Esophagus squamous epithelium (tissue), 5 donors: ENCODE results near the gene FCHSD2. TPM values are rescaled to one million over a fixed set of nuclear protein-coding genes. Genes with fewer than 3 reads are reported as not detected.

Source experiments
- DNase-seq: peaks from one replicate; lab custom pipeline; 2025; lab: John Stamatoyannopoulos, UW
- H3K27ac ChIP-seq, 4 donors: fragments of 200-600 bp; sonication (generic); one replicate each; pipeline ENCODE4 v1.5.1; 2016 to 2019; ENCODE audit warnings: mild to moderate bottlenecking in 1 of 4
- H3K27me3 ChIP-seq, 4 donors: fragments of 200-600 bp; sonication (generic); 1 replicate in 3 of 4; 2 replicates in 1 of 4; pipeline versions ENCODE4 v1.5.1 to v1.6.0; 2017 to 2021; ENCODE audit warnings: antibody characterized with exemption in 1 of 4
- H3K36me3 ChIP-seq, 3 donors: fragments of 200-600 bp; sonication (generic); one replicate each; pipeline ENCODE4 v1.5.1; 2016 to 2019
- H3K4me1 ChIP-seq, 3 donors: fragments of 200-600 bp; sonication (generic); one replicate each; pipeline ENCODE4 v1.5.1; 2017 to 2019
- H3K4me3 ChIP-seq, 4 donors: fragments of 200-600 bp; sonication (generic); 1 replicate in 3 of 4; 2 replicates in 1 of 4; pipeline ENCODE4 v1.5.1; 2016 to 2019; ENCODE audit warnings: mild to moderate bottlenecking in 2 of 4, moderate library complexity in 1 of 4
- H3K9me3 ChIP-seq, 3 donors: fragments of 200-600 bp; sonication (generic); one replicate each; pipeline ENCODE4 v1.5.1; 2016 to 2019
- POLR2A ChIP-seq, 4 donors: fragments of 450-650 bp; IDR thresholded peaks; one replicate each; pipeline ENCODE4 v1.6.1; 2017; ENCODE audit warnings: antibody characterized with exemption in 4 of 4, mild to moderate bottlenecking in 4 of 4, moderate library complexity in 3 of 4
- WGBS, 2 donors: methylation state at CpG; one replicate each; pipeline ENCODE4 v1.1.5; 2018; 5-methylcytosine and 5-hydroxymethylcytosine counted together
- intact Hi-C: fragments of 100-400 bp; cut with DNase I; formaldehyde crosslinking; loops from one replicate; pipeline ENCODE4 v1.15.0; 2022
- total RNA-seq, 4 donors: library from RNA; depleted of rRNA; stranded (reverse); fragments of >200 nt; gene quantifications; one replicate each; pipeline ENCODE4 v1.1.0, GENCODE V29; 2016
- TF ChIP-seq, protein P1 (sequence below), 6 experiments: fragments of 450-650 bp in 4 of 6; fragments of 200-600 bp in 2 of 6; sonication (generic) in 2 of 6; IDR thresholded peaks; one replicate each; pipeline ENCODE4 v1.5.1; 2016 to 2019; ENCODE audit warnings: antibody characterized with exemption in 6 of 6, mild to moderate bottlenecking in 4 of 6, moderate library complexity in 4 of 6
- donor health status: DM: yes; HTN: yes; CAD: no.

FCHSD2 gene
- total RNA-seq, 4 donors from 2014 or later, result 4.1 to 12.8 (median 6.8) TPM

GRCh38 chr11:72989727-72990126 is 152.4 kb downstream of the FCHSD2 start:
- Histone ChIP-seq H3K36me3 (peaks cover 0 to 9% (median 0%) of the 10 kb centered on the region in 3 donors), H3K4me1 (no peaks in the 10 kb centered on the region), H3K27me3 (no peaks in the 10 kb centered on the region), H3K27ac (no peak overlapping the region), H3K9me3 (no peaks in the 10 kb centered on the region), H3K4me3 (no peak overlapping the region)
- no peak for TF ChIP-seq POLR2A (IDR thresholded peaks at IDR 0.05)
- DNase-seq, result no peak
- 0 to 28% methylated on average over 1 of the region's 1 CpG for WGBS, 2 donors
- intact Hi-C loops, result no loop called here

GRCh38 chr11:72988821-72989220 is 153.3 kb downstream of the FCHSD2 start:
- intact Hi-C loops, result no loop called here
- Histone ChIP-seq H3K36me3 (peaks cover 0 to 18% (median 0%) of the 10 kb centered on the region in 3 donors), H3K27me3 (no peaks in the 10 kb centered on the region), H3K4me3 (no peak overlapping the region), H3K9me3 (no peaks in the 10 kb centered on the region), H3K27ac (no peak overlapping the region), H3K4me1 (no peaks in the 10 kb centered on the region)
- no peak for DNase-seq
- WGBS, 2 donors, result 76 to 94% methylated on average over 3 of the region's 3 CpGs
- TF ChIP-seq POLR2A (IDR thresholded peaks at IDR 0.05), result no peak
- TF ChIP-seq, protein P1, sequence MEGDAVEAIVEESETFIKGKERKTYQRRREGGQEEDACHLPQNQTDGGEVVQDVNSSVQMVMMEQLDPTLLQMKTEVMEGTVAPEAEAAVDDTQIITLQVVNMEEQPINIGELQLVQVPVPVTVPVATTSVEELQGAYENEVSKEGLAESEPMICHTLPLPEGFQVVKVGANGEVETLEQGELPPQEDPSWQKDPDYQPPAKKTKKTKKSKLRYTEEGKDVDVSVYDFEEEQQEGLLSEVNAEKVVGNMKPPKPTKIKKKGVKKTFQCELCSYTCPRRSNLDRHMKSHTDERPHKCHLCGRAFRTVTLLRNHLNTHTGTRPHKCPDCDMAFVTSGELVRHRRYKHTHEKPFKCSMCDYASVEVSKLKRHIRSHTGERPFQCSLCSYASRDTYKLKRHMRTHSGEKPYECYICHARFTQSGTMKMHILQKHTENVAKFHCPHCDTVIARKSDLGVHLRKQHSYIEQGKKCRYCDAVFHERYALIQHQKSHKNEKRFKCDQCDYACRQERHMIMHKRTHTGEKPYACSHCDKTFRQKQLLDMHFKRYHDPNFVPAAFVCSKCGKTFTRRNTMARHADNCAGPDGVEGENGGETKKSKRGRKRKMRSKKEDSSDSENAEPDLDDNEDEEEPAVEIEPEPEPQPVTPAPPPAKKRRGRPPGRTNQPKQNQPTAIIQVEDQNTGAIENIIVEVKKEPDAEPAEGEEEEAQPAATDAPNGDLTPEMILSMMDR (IDR thresholded peaks at IDR 0.05), result no peak

DNA sequence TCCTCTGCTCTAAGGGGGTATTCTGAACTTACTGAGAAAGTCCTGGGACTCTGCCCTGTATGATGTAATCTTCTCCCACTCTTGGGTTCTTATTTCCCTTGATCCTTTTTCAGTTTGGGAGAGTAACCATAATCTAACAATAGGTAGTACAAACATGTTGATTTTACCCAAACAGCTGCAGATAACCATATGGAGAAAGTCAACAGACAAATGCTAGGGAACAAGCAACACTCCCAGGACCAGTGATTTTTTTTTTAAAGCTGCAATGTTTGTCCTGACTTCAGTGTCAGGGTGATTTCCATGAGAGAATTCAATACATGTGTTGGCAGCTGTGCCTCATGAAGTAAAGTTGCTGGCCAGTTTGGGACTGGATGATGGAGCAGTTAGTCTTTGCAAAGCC is 156.5 kb downstream of the FCHSD2 start:
- TF ChIP-seq, protein P1 (IDR thresholded peaks at IDR 0.05), result no peak
- TF ChIP-seq POLR2A (IDR thresholded peaks at IDR 0.05), result no peak
- H3K36me3 ChIP-seq, result peaks cover 0 to 38% (median 0%) of the 10 kb centered on the region in 3 donors
- no peaks in the 10 kb centered on the region for H3K27me3 ChIP-seq
- no peaks in the 10 kb centered on the region for H3K4me1 ChIP-seq
- no peak overlapping the region for H3K4me3 ChIP-seq
- intact Hi-C loops, result no loop called here
- no peaks in the 10 kb centered on the region for H3K9me3 ChIP-seq
- no peak for DNase-seq
- no peak overlapping the region for H3K27ac ChIP-seq

DNA sequence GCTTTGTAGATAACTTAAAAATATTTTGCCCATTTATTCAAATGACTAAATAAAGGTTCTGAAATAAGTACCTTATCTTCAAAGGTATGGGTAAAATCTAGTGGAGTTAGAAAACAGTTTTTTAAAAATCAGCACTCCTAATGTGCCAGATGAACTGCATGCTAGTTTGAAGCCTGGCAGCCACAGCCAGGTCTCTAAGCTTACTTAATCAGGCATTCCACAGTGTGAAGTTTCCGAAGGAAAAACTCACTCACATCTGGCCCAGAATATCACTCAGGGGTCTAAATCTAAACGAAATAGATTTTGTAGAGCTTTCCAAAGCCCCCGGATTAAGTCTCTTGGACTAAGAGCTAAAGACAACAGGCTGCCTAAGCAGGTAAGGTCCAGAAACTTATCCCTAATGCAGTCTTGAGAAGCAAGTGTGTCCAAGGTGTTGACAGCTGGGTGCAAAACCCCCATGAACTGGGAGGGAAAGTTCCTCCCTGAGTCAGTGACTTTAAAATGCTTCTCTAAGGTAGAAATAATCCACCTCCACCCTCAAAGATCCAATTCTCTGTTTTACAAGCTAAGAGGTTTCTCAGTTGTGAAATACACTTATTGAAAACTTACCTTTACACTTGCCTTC is 157.6 kb downstream of the FCHSD2 start:
- Histone ChIP-seq H3K27ac (no peak overlapping the region), H3K27me3 (no peaks in the 10 kb centered on the region), H3K4me3 (no peak overlapping the region), H3K9me3 (no peaks in the 10 kb centered on the region), H3K36me3 (peaks cover 0 to 38% (median 0%) of the 10 kb centered on the region in 3 donors), H3K4me1 (no peaks in the 10 kb centered on the region)
- intact Hi-C loops, result no loop called here
- no peak for TF ChIP-seq POLR2A (IDR thresholded peaks at IDR 0.05)
- TF ChIP-seq, protein P1 (IDR thresholded peaks at IDR 0.05), result no peak
- 63 to 82% methylated on average over 3 of the region's 3 CpGs for WGBS, 2 donors
- DNase-seq, result no peak

DNA sequence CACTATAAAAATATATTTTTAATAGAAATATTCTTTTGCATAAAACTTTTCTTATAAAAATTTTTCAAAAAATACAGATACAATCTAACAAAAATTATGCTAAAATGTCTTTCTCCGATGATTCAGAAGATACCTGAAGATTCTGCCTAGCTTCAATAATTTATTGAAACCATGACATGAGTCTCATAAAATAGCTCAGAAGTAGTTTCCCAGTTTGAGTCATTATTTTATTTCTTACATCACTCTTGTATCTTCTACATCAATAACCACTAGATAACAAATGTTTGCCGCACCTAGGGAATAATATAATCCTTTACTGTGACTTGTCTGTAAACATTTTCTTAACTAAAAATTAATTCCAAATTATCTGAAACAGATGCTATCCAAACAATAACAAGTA is 158.6 kb downstream of the FCHSD2 start:
- TF ChIP-seq POLR2A (IDR thresholded peaks at IDR 0.05), result no peak
- TF ChIP-seq, protein P1 (IDR thresholded peaks at IDR 0.05), result no peak
- Histone ChIP-seq H3K4me3 (no peak overlapping the region), H3K9me3 (no peaks in the 10 kb centered on the region), H3K27ac (no peak overlapping the region), H3K4me1 (no peaks in the 10 kb centered on the region), H3K27me3 (no peaks in the 10 kb centered on the region), H3K36me3 (peaks cover 0 to 43% (median 0%) of the 10 kb centered on the region in 3 donors)
- 86 to 90% methylated on average over 2 of the region's 2 CpGs for WGBS, 2 donors
- DNase-seq, result no peak
- intact Hi-C loops, result no loop called here
